ENCODE data around the gene GM2A.
"Not testable (repeated sequence)": the region's sequence is repeated elsewhere in the genome, so short reads cannot be mapped to it uniquely, and the experiment has no call there.

Gene GM2A

GRCh38 chr5:151233616-151234085 is 19.3 kb upstream of the GM2A start:
- H3K27ac ChIP-seq, result no peak overlapping the region
- ChIA-PET CTCF (interaction anchor here (0.6 kb wide), 2 partner anchors 89 to 299 kb away, joined by 3 to 5 read pairs; no protein-coding TSS in a partner anchor), POLR2A (ENCODE audit: low non-redundant PET) (no interaction called here)
- no peak for DNase-seq (ENCODE audit: low spot score)
- TF ChIP-seq CTCF (conservative IDR thresholded peaks at IDR 0.05; ENCODE audit: low read depth), result no peak

DNA sequence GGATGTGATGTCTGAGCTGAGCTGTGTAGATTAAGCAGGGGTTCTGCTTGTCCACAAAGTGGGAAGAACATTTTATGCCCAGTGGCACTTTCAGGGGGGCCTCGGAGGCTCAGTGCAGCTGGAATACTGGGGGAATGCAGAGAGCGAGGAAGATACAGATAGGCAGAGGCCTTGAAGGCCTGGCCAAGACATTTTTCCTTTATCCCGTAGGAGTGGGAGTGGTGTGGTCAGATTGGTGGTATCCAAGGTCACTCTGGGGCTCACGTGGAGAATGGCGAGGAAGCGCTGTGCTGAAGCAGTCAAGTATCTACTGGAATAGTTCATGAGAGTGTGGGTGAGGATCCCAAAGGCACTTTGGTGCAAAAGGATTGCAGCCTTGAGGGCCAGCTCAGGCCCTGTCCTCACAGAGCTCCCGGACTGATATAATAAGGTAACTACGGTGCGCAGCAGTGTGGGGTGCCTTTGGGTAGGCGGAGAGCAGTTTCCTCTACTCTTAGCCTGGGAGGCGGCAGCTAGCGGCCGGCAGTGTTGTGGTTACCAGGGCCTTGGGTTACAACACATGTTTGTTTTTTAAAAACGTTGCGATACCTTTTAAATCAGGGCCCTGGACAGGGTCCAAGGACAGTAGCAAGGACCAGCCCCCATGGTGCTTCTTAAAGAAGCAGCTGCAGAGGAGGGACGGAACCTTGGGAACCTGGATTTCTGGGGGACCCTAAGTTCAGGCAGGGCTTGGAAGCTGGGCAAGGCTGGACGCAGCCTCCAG is 18.3 kb upstream of the GM2A start:
- no peak for TF ChIP-seq CTCF (conservative IDR thresholded peaks at IDR 0.05; ENCODE audit: low read depth)
- ChIA-PET POLR2A (ENCODE audit: low non-redundant PET) (no interaction called here), CTCF (interaction anchor here (0.8 to 1.1 kb wide), 3 partner anchors 11 to 109 kb away, joined by 3 to 5 read pairs (median 4); partner anchors contain the start of gene CCDC69)
- no peak overlapping the region for H3K27ac ChIP-seq
- no peak for DNase-seq (ENCODE audit: low spot score)

DNA sequence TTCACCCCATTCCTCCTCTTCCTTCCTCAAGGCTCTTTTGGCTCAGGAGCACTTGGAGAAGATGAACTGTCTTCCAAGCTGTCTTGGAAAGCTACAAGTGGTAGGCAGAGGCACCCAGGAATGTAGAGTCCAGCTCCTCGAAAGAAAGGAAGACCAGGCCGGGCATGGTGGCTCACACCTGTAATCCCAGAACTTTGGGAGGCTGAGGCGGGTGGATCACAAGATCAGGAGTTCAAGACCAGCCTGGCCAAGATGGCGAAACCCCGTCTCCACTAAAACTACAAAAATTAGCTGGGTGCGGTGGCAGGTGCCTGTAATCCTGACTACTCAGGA is 17.8 kb upstream of the GM2A start:
- DNase-seq (ENCODE audit: low spot score); H3K27ac ChIP-seq; POLR2A ChIA-PET (ENCODE audit: low non-redundant PET): not testable (repeated sequence)
- CTCF ChIA-PET, result interaction anchor here (0.8 to 1.1 kb wide), 3 partner anchors 12 to 109 kb away, joined by 3 to 5 read pairs (median 4); partner anchors contain the start of gene CCDC69

GRCh38 chr5:151236888-151237287 is 16.1 kb upstream of the GM2A start:
- H3K27ac ChIP-seq, result no peak overlapping the region
- TF ChIP-seq CTCF (conservative IDR thresholded peaks at IDR 0.05; ENCODE audit: low read depth), result no peak
- CTCF ChIA-PET, result interaction anchor here (2.5 kb wide), 1 partner anchor 72 kb away, joined by 9 read pairs; no protein-coding TSS in a partner anchor
- DNase-seq (ENCODE audit: low spot score), result no peak
- POLR2A ChIA-PET (ENCODE audit: low non-redundant PET), result no interaction called here

- no peak for DNase-seq (ENCODE audit: low spot score)
- no peak overlapping the region for H3K27ac ChIP-seq
- ChIA-PET POLR2A (ENCODE audit: low non-redundant PET) (no interaction called here), CTCF (interaction anchor here (1.1 to 3.6 kb wide), 5 partner anchors 73 to 235 kb away, joined by 3 to 33 read pairs (median 9); no protein-coding TSS in a partner anchor)
- TF ChIP-seq CTCF (conservative IDR thresholded peaks at IDR 0.05; ENCODE audit: low read depth), result no peak
These were observed 15.3 kb upstream of the GM2A start for GRCh38 chr5:151237685-151238084.

DNA sequence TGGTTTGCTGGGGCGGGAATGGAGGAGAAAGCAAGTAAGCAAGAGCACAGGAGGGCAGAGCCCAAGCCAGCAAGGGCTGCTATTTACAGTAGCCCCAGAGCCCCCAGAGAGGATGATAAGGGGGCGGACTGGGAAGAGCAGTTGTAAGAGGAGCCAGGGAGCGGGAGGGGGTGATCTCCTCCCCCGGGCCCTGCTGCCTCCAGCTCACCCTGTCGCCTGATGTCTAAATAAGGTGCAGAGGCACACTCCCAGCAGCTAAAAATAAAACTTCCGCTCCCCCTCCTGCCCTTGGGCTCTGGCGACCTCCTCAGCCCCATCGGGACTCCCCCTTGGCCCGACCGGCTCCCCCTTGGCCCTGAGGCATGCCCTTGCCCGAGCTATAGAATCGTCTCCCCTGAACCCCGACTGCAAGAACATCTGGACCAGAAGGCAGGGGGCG is 14.7 kb upstream of the GM2A start:
- CTCF ChIA-PET, result interaction anchor here (0.5 to 3.6 kb wide), 12 partner anchors 8 to 1714 kb away, joined by 3 to 33 read pairs (median 5); no protein-coding TSS in a partner anchor
- no peak for TF ChIP-seq CTCF (conservative IDR thresholded peaks at IDR 0.05; ENCODE audit: low read depth)
- no peak overlapping the region for H3K27ac ChIP-seq
- no peak for DNase-seq (ENCODE audit: low spot score)
- POLR2A ChIA-PET (ENCODE audit: low non-redundant PET), result no interaction called here
